ENCODE data around the gene WHRN.

- TF ChIP-seq MYNN (CRISPR knock-in tag; IDR thresholded peaks at IDR 0.05; ENCODE audit: low read depth), result no peak
- no peak for TF ChIP-seq ERF (CRISPR knock-in tag; IDR thresholded peaks at IDR 0.05)
- no peak for TF ChIP-seq SP140L (CRISPR knock-in tag; IDR thresholded peaks at IDR 0.05; ENCODE audit: borderline replicate concordance)
- no peak for TF ChIP-seq ZNF660 (CRISPR knock-in tag; IDR thresholded peaks at IDR 0.05; ENCODE audit: borderline replicate concordance, low read depth)
- TF ChIP-seq SNRNP70 (IDR thresholded peaks at IDR 0.05; ENCODE audit: low read depth, low read length), result no peak
- TF ChIP-seq KLF16 (CRISPR knock-in tag; IDR thresholded peaks at IDR 0.05), result no peak
- TF ChIP-seq IRF2 (CRISPR knock-in tag; IDR thresholded peaks at IDR 0.05), result no peak
- TF ChIP-seq SMAD1 (CRISPR knock-in tag; IDR thresholded peaks at IDR 0.05; ENCODE audit: borderline replicate concordance, low read depth), result no peak
- TF ChIP-seq ZBTB44 (CRISPR knock-in tag; IDR thresholded peaks at IDR 0.05), result no peak
- TF ChIP-seq DR1 (CRISPR knock-in tag; IDR thresholded peaks at IDR 0.05), result no peak
- no peak for TF ChIP-seq ZNF280B (CRISPR knock-in tag; IDR thresholded peaks at IDR 0.05; ENCODE audit: borderline replicate concordance)
- TF ChIP-seq NPAS2 (CRISPR knock-in tag; IDR thresholded peaks at IDR 0.05; ENCODE audit: borderline replicate concordance), result no peak
Observed at GRCh38 chr9:114434878-114435311, 70.4 kb downstream of the WHRN start.

Measured in HepG2 (cell line).